Measurements from ENCODE around the gene CACNG4.

The CACNG4 gene

GRCh38 chr17:67047382-67047781 is 82.9 kb downstream of the CACNG4 start:
- DNase-seq, result no peak

- no peak for DNase-seq
Measured at GRCh38 chr17:67049025-67049739, 84.7 kb downstream of the CACNG4 start.

- no peak for DNase-seq
Measured at GRCh38 chr17:67050066-67050465, 85.6 kb downstream of the CACNG4 start.

GRCh38 chr17:67050471-67051154 is 86.1 kb downstream of the CACNG4 start:
- DNase-seq, result no peak

- DNase-seq, result no peak
Measured at GRCh38 chr17:67051155-67051538, 86.6 kb downstream of the CACNG4 start.

GRCh38 chr17:67051837-67052236 is 87.3 kb downstream of the CACNG4 start:
- DNase-seq, result no peak

- DNase-seq, result no peak
Measured at GRCh38 chr17:67052720-67053437, 88.4 kb downstream of the CACNG4 start.

- no peak for DNase-seq
Measured at GRCh38 chr17:67053438-67054000, 89.0 kb downstream of the CACNG4 start.

- no peak for DNase-seq
Measured at GRCh38 chr17:67054011-67054591, 89.6 kb downstream of the CACNG4 start.

- no peak for DNase-seq
Measured at GRCh38 chr17:67054608-67055007, 90.1 kb downstream of the CACNG4 start.

GRCh38 chr17:67055041-67055443 is 90.5 kb downstream of the CACNG4 start:
- DNase-seq, result no peak

- no peak for DNase-seq
Measured at GRCh38 chr17:67055811-67056745, 91.6 kb downstream of the CACNG4 start.

- no peak for DNase-seq
Measured at GRCh38 chr17:67056746-67057490, 92.4 kb downstream of the CACNG4 start.

- DNase-seq, result no peak
Measured at GRCh38 chr17:67058036-67058435, 93.5 kb downstream of the CACNG4 start.

GRCh38 chr17:67059372-67059771 is 94.9 kb downstream of the CACNG4 start:
- no peak for DNase-seq

GRCh38 chr17:67063141-67063540 is 98.6 kb downstream of the CACNG4 start:
- no peak for DNase-seq

- no peak for DNase-seq
Measured at GRCh38 chr17:67066717-67067116, 102.2 kb downstream of the CACNG4 start.

GRCh38 chr17:67067571-67068482 is 103.3 kb downstream of the CACNG4 start:
- DNase-seq, result no peak

- DNase-seq, result peak; percentile 65
Measured at GRCh38 chr17:67068999-67069398, 104.5 kb downstream of the CACNG4 start.

GRCh38 chr17:67069603-67070136 is 105.2 kb downstream of the CACNG4 start:
- DNase-seq, result no peak

All from NCI-H1436 treated with DMSO at 0.1 percent for 48 hours (cell line).